CD14-positive monocyte (primary cell): Measurements from ENCODE around the gene NDUFC2. TPM values are rescaled to one million over a fixed set of nuclear protein-coding genes. Genes with fewer than 3 reads are reported as not detected.

Experiments used
- DNase-seq, 3 donors: peaks; one replicate each; pipeline ENCODE4 v3.0.0-alpha.2; 2011 to 2022
- H2AFZ ChIP-seq: 2 replicates; pipeline ENCODE4 v1.6.0; 2012; ENCODE audit warnings: mild to moderate bottlenecking, low read depth, low read length, inconsistent platforms; ENCODE audit not compliant: insufficient read depth, poor library complexity, severe bottlenecking
- H3K27ac ChIP-seq, 2 donors: 1 replicate in 1 of 2; 2 replicates in 1 of 2; pipeline ENCODE4 v1.5.1; 2012 to 2013; ENCODE audit warnings: low read length in 2 of 2, control low read depth in 1 of 2, inconsistent platforms in 1 of 2, low read depth in 1 of 2, mild to moderate bottlenecking in 1 of 2
- H3K27me3 ChIP-seq, 2 donors: one replicate each; pipeline versions ENCODE4 v1.6.0 to v1.6.1; 2011 to 2013; ENCODE audit warnings: low read length in 2 of 2; ENCODE audit not compliant: control insufficient read depth in 2 of 2, insufficient read depth in 2 of 2
- H3K36me3 ChIP-seq, 2 donors: replicated peaks in 1 of 2; 1 replicate in 1 of 2; 2 replicates in 1 of 2; pipeline versions ENCODE4 v1.5.1 to v1.6.1; 2012 to 2013; ENCODE audit warnings: low read length in 2 of 2, control low read depth in 1 of 2, inconsistent platforms in 1 of 2, mild to moderate bottlenecking in 1 of 2; ENCODE audit not compliant: insufficient read depth in 2 of 2, control insufficient read depth in 1 of 2
- H3K4me1 ChIP-seq, 2 donors: 1 replicate in 1 of 2; 2 replicates in 1 of 2; pipeline versions ENCODE4 v1.5.1 to v1.6.1; 2012 to 2013; ENCODE audit warnings: low read length in 2 of 2, control low read depth in 1 of 2, inconsistent platforms in 1 of 2, mild to moderate bottlenecking in 1 of 2, moderate library complexity in 1 of 2; ENCODE audit not compliant: insufficient read depth in 2 of 2, control insufficient read depth in 1 of 2
- H3K4me2 ChIP-seq: replicated peaks from 2 replicates; pipeline ENCODE3; 2012; ENCODE audit warnings: low read length, moderate library complexity, mild to moderate bottlenecking; ENCODE audit not compliant: poor library complexity, severe bottlenecking; ENCODE audit errors: extremely low read depth
- H3K4me3 ChIP-seq, 3 experiments: fragments of 200-600 bp in 1 of 3; sonication (generic) in 1 of 3; replicated peaks in 1 of 3; 1 replicate in 2 of 3; 2 replicates in 1 of 3; pipeline ENCODE4 v1.5.1; 2011 to 2013; ENCODE audit warnings: low read length in 3 of 3, mild to moderate bottlenecking in 3 of 3, control low read depth in 2 of 3, low read depth in 2 of 3, inconsistent platforms in 1 of 3, moderate library complexity in 1 of 3
- H3K79me2 ChIP-seq: 2 replicates; pipeline ENCODE4 v1.6.0; 2012; ENCODE audit warnings: mild to moderate bottlenecking, control low read depth, inconsistent platforms, low read length, moderate library complexity; ENCODE audit not compliant: insufficient read depth
- H3K9ac ChIP-seq: 2 replicates; pipeline ENCODE4 v1.6.0; 2017; ENCODE audit warnings: low read length, mild to moderate bottlenecking; ENCODE audit not compliant: insufficient read depth, poor library complexity, severe bottlenecking
- H3K9me3 ChIP-seq, 2 donors: replicated peaks in 1 of 2; 1 replicate in 1 of 2; 2 replicates in 1 of 2; pipeline versions ENCODE4 v1.5.1 to v1.6.1; 2012 to 2013; ENCODE audit warnings: low read length in 2 of 2, control low read depth in 1 of 2; ENCODE audit not compliant: control insufficient read depth in 1 of 2, insufficient read depth in 1 of 2
- H4K20me1 ChIP-seq: 2 replicates; pipeline ENCODE4 v1.6.0; 2012; ENCODE audit warnings: mild to moderate bottlenecking, low read length, control low read depth, moderate library complexity; ENCODE audit not compliant: insufficient read depth
- H3K27ac Mint-ChIP-seq, 7 donors: one replicate each; pipeline ENCODE4 v1.8.0; 2020; ENCODE audit warnings: mild to moderate bottlenecking in 7 of 7, mixed read lengths in 7 of 7, moderate library complexity in 6 of 7, inconsistent platforms in 2 of 7
- H3K27me3 Mint-ChIP-seq, 3 donors: one replicate each; pipeline ENCODE4 v1.8.0; 2021 to 2022; ENCODE audit warnings: low read depth in 3 of 3, mild to moderate bottlenecking in 3 of 3, mixed read lengths in 3 of 3, moderate library complexity in 3 of 3, inconsistent platforms in 1 of 3
- H3K36me3 Mint-ChIP-seq, 2 donors: one replicate each; pipeline ENCODE4 v1.8.0; 2020; ENCODE audit warnings: mixed read lengths in 2 of 2, inconsistent platforms in 1 of 2, mild to moderate bottlenecking in 1 of 2
- H3K4me1 Mint-ChIP-seq: one replicate; pipeline ENCODE4 v1.8.0; 2020; ENCODE audit warnings: mild to moderate bottlenecking, mixed read lengths
- H3K4me3 Mint-ChIP-seq, 2 donors: one replicate each; pipeline ENCODE4 v1.8.0; 2020; ENCODE audit warnings: mild to moderate bottlenecking in 2 of 2, mixed read lengths in 2 of 2, moderate library complexity in 1 of 2
- H3K9me3 Mint-ChIP-seq, 7 donors: one replicate each; pipeline ENCODE4 v1.8.0; 2020 to 2022; ENCODE audit warnings: mixed read lengths in 7 of 7, mild to moderate bottlenecking in 6 of 7, moderate library complexity in 6 of 7, inconsistent platforms in 2 of 7
- CTCF ChIP-seq: fragments of 200-600 bp; IDR thresholded peaks from one replicate; pipeline ENCODE4 v1.8.0; 2022; ENCODE audit warnings: antibody characterized with exemption, mild to moderate bottlenecking
- WGBS: methylation state at CpG from one replicate; pipeline ENCODE4 v1.1.5; 2013; ENCODE audit warnings: missing lambda C conversion rate; ENCODE audit not compliant: insufficient coverage; 5-methylcytosine and 5-hydroxymethylcytosine counted together
- intact Hi-C, 2 donors: fragments of 100-400 bp; cut with micrococcal nuclease; formaldehyde crosslinking; loops; one replicate each; pipeline versions ENCODE4 v1.15.0 to v1.15.1; 2023
- polyA plus RNA-seq, 3 donors: library from polyadenylated mRNA; depleted of rRNA in 1 of 3; unstranded in 2 of 3; stranded (reverse) in 1 of 3; fragments of 300-500 nt in 2 of 3; fragments of >200 nt in 1 of 3; fragmentation: Illumina TruSeq in 2 of 3; gene quantifications; 1 replicate in 2 of 3; 2 replicates in 1 of 3; pipeline ENCODE4 v1.2.3, GENCODE V29; 2012 to 2021

NDUFC2 gene
- polyA plus RNA-seq, 3 donors = 47.7 to 219 (median 209) TPM

GRCh38 chr11:78019808-78020207 is 59.9 kb downstream of the NDUFC2 start:
- peaks cover 2 to 15% of the 10 kb centered on the region in 2 donors for H3K27me3 ChIP-seq
- intact Hi-C loops = no loop called here
- no peak overlapping the region for H3K9ac ChIP-seq
- peaks cover 9% of the 10 kb centered on the region for H3K4me1 Mint-ChIP-seq
- H3K79me2 ChIP-seq = no peaks in the 10 kb centered on the region
- no peak for DNase-seq
- H3K36me3 Mint-ChIP-seq = no peaks in the 10 kb centered on the region
- no peaks in the 10 kb centered on the region for H3K9me3 ChIP-seq
- no peaks in the 10 kb centered on the region for H3K9me3 Mint-ChIP-seq
- H3K4me3 Mint-ChIP-seq = no peak overlapping the region
- H3K4me2 ChIP-seq = no peak overlapping the region
- WGBS = 73% methylated on average over 4 of the region's 4 CpGs
- H3K4me1 ChIP-seq = peaks cover 4 to 6% of the 10 kb centered on the region in 2 donors
- no peak overlapping the region for H3K27ac ChIP-seq
- H4K20me1 ChIP-seq = no peaks in the 10 kb centered on the region
- H3K36me3 ChIP-seq = no peaks in the 10 kb centered on the region
- TF ChIP-seq CTCF = no peak
- H3K27me3 Mint-ChIP-seq = peaks cover 14 to 28% (median 23%) of the 10 kb centered on the region in 3 donors
- H3K4me3 ChIP-seq = no peak overlapping the region
- no peak overlapping the region for H3K27ac Mint-ChIP-seq
- no peak overlapping the region for H2AFZ ChIP-seq

Other genes starting within 250 kb of the NDUFC2 start
- 10 to 100 TPM; 23.5 to 41.7 (median 29.0) TPM for gene INTS4, start 85.2 kb downstream of the NDUFC2 start, polyA plus RNA-seq
- gene KCTD14, start 56.6 kb downstream of the NDUFC2 start, polyA plus RNA-seq = under 1 TPM; 0.14 to 0.33 (median 0.23) TPM
- gene THRSP, start 16.0 kb downstream of the NDUFC2 start, polyA plus RNA-seq = not detected
- gene ALG8, start 59.8 kb upstream of the NDUFC2 start, polyA plus RNA-seq = 10 to 100 TPM; 15.6 to 41.7 (median 40.6) TPM
- gene KCTD21, start 108.8 kb upstream of the NDUFC2 start, polyA plus RNA-seq = 1 to 10 TPM; 3.2 to 9.2 (median 5.2) TPM
- gene USP35, start 109.1 kb upstream of the NDUFC2 start, polyA plus RNA-seq = 1 to 10 TPM in 1 of 3 donors, under 1 TPM in 2; 0.42 to 7.6 (median 0.63) TPM